Aorta (tissue), 5 donors: ENCODE data around the gene SLC6A12. TPM values are rescaled to one million over a fixed set of nuclear protein-coding genes. Genes with fewer than 3 reads are reported as not detected.

Experiments used
- ATAC-seq: fragments of 200-7000 bp; cut with Tn5 transposase; one replicate; pipeline ENCODE4 v1.9.1; 2022; ENCODE audit warnings: moderate library complexity; ENCODE audit not compliant: low FRiP score
- DNase-seq, 2 donors: peaks; one replicate each; pipeline ENCODE4 v3.0.0-alpha.2; 2020
- H3K27ac ChIP-seq, 2 donors: one replicate each; pipeline ENCODE4 v1.5.1; 2013; ENCODE audit warnings: low read length in 2 of 2, mild to moderate bottlenecking in 2 of 2, moderate library complexity in 2 of 2, control low read depth in 1 of 2, inconsistent platforms in 1 of 2, low read depth in 1 of 2
- H3K27me3 ChIP-seq, 2 donors: one replicate each; pipeline ENCODE4 v1.6.1; 2013; ENCODE audit warnings: control low read depth in 1 of 2, low read length in 1 of 2, mild to moderate bottlenecking in 1 of 2, moderate library complexity in 1 of 2; ENCODE audit not compliant: insufficient read depth in 2 of 2, control insufficient read depth in 1 of 2
- H3K36me3 ChIP-seq, 2 donors: one replicate each; pipeline ENCODE4 v1.6.1; 2013; ENCODE audit warnings: control low read depth in 1 of 2, low read length in 1 of 2, mild to moderate bottlenecking in 1 of 2; ENCODE audit not compliant: insufficient read depth in 2 of 2, control insufficient read depth in 1 of 2
- H3K4me1 ChIP-seq, 2 donors: one replicate each; pipeline ENCODE4 v1.6.1; 2013; ENCODE audit warnings: low read length in 2 of 2, control low read depth in 1 of 2, mild to moderate bottlenecking in 1 of 2, moderate library complexity in 1 of 2; ENCODE audit not compliant: insufficient read depth in 2 of 2, control insufficient read depth in 1 of 2
- H3K4me3 ChIP-seq, 2 donors: one replicate each; pipeline ENCODE4 v1.5.1; 2013; ENCODE audit warnings: low read length in 2 of 2, control low read depth in 1 of 2, mild to moderate bottlenecking in 1 of 2
- H3K9me3 ChIP-seq: one replicate; pipeline ENCODE4 v1.6.1; 2013; ENCODE audit warnings: mild to moderate bottlenecking, low read length; ENCODE audit not compliant: control insufficient read depth
- WGBS, 2 donors: extraction: QIAGEN DNeasy Blood & Tissue Kit; methylation state at CpG; one replicate each; pipeline ENCODE4 v1.1.7; 2013; 5-methylcytosine and 5-hydroxymethylcytosine counted together
- intact Hi-C, 2 donors: fragments of 100-400 bp; cut with DNase I; formaldehyde crosslinking; loops; one replicate each; pipeline versions ENCODE4 v1.14.2 to v1.15.0; 2022
- polyA plus RNA-seq, 2 donors: library from polyadenylated mRNA; stranded (reverse); fragments of 200-250 nt; gene quantifications; one replicate each; pipeline ENCODE4 v1.2.3, GENCODE V29; 2013
- total RNA-seq, 2 donors: library from RNA; stranded (reverse); fragmentation: NEBNext Ultra II Directional; extraction: Animal tissue kit (Norgen Biotek cat#: 25700); gene quantifications; one replicate each; pipeline ENCODE4 v1.2.1, GENCODE V29; 2021
- donor health status: healthy with polysubstance abuse.
- donor health status: Bipolar disorder and iron deficiency.
- donor health status: DM: no; HTN: no; CAD: no.
- donor health status: DM: no; HTN: no; CAD: no.
- donor health status: DM: yes; HTN: yes; CAD: no.

SLC6A12 gene
- total and polyA plus RNA-seq, 4 donors = 0.38 to 2.2 (median 1.3) TPM; not detected in 1

- no peaks in the 10 kb centered on the region for H3K27me3 ChIP-seq
- H3K4me1 ChIP-seq = no peaks in the 10 kb centered on the region
- DNase-seq (no peak), ATAC-seq (no peak)
- intact Hi-C loops = no loop called here
- no peak overlapping the region for H3K27ac ChIP-seq
- 75 to 83% methylated on average over 7 of the region's 7 CpGs for WGBS, 2 donors
- no peak overlapping the region for H3K4me3 ChIP-seq
- H3K36me3 ChIP-seq = no peaks in the 10 kb centered on the region
- no peaks in the 10 kb centered on the region for H3K9me3 ChIP-seq
Observed at GRCh38 chr12:164207-164606, 49.8 kb downstream of the SLC6A12 start.

DNA sequence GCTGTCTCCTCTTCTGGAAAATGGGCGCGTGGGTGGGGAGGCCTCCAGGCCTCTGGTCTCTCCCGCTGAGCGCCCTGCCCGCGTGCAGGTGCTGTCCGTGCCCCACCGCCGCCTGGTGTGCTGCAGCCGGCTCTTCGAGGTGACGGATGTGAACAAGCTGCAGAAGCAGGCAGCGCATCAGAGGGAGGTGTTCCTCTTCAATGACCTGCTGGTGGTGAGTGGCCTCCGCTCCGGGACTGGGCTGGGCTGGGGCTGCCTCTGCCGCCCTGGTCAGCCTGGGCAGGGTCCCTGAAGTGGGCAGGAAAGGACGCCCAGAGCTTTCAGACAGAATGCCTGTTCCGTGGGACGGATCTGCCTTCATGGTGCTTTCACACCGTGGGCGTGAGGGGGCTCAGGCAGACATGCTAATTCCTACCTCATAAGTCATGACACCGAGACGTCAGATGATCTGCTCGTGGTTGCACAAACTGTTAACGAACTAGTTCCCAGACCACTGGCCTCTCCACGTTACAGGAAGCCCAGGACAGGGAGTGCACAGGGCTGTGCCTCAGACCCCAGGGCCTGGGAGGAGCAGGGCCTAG is 50.5 kb downstream of the SLC6A12 start:
- ATAC-seq (no peak), DNase-seq (no peak)
- Histone ChIP-seq H3K9me3 (no peaks in the 10 kb centered on the region), H3K36me3 (no peaks in the 10 kb centered on the region), H3K4me3 (no peak overlapping the region), H3K27me3 (no peaks in the 10 kb centered on the region), H3K27ac (no peak overlapping the region), H3K4me1 (no peaks in the 10 kb centered on the region)
- WGBS, 2 donors = 90% methylated on average over 26 of the region's 26 CpGs
- intact Hi-C loops = no loop called here

DNA sequence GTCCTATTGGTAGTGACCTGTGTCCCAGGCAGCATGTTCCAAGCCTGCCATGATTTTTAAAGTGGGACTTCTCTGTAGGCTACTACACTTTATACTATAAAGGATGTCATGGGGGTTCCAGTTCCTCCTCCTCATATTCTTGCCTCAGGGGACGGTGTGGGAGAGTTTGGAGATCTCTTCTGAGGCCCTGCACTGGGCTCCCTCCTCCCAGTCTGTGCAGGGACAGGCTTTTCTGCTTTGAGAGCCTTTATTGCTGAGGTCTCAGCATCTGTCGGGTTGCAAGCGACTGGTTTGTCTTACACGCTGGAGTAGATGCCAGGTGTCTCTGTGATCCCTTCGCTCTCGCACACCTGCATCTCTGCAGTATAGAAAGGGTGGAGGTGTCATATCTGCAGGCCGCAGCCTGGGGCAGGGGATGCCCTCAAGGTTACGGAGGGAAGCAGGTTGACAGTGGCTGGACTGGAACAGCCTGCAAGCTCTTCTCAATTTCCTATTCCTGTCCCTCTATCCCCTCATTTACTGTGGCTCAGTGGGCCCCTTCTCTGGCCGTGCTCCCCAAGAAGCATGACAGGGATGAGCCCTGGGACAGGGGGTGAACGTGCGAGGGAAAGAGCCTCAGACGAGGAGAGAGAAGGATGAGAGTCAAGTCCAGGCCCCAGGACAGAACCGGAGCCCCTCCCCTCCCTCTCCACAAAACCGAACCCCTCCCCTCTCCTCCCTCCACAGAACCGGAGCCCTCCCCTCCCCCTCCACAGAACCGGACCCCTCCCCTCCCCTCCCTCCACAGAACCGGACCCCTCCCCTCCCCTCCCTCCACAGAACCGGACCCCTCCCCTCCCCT is 51.3 kb downstream of the SLC6A12 start:
- Histone ChIP-seq H3K36me3 (no peaks in the 10 kb centered on the region), H3K4me3 (no peak overlapping the region), H3K27ac (no peak overlapping the region), H3K4me1 (no peaks in the 10 kb centered on the region), H3K27me3 (no peaks in the 10 kb centered on the region), H3K9me3 (no peaks in the 10 kb centered on the region)
- no peak for DNase-seq
- intact Hi-C loops = no loop called here
- ATAC-seq = no peak
- 61 to 78% methylated on average over 16 to 18 of the region's 18 CpGs for WGBS, 2 donors

GRCh38 chr12:161823-162222 is 52.1 kb downstream of the SLC6A12 start:
- no peaks in the 10 kb centered on the region for H3K4me1 ChIP-seq
- WGBS, 2 donors = 87% methylated on average over 8 of the region's 8 CpGs
- H3K36me3 ChIP-seq = no peaks in the 10 kb centered on the region
- ATAC-seq (no peak), DNase-seq (no peak)
- no peak overlapping the region for H3K27ac ChIP-seq
- no peaks in the 10 kb centered on the region for H3K9me3 ChIP-seq
- H3K27me3 ChIP-seq = no peaks in the 10 kb centered on the region
- H3K4me3 ChIP-seq = no peak overlapping the region
- intact Hi-C loops = no loop called here

GRCh38 chr12:160858-161257 is 53.1 kb downstream of the SLC6A12 start:
- Histone ChIP-seq H3K9me3 (no peaks in the 10 kb centered on the region), H3K4me1 (no peaks in the 10 kb centered on the region), H3K36me3 (no peaks in the 10 kb centered on the region), H3K27me3 (no peaks in the 10 kb centered on the region), H3K27ac (no peak overlapping the region), H3K4me3 (no peak overlapping the region)
- 63 to 65% methylated on average over 9 of the region's 9 CpGs for WGBS, 2 donors
- ATAC-seq (no peak), DNase-seq (no peak)
- intact Hi-C loops = no loop called here

DNA sequence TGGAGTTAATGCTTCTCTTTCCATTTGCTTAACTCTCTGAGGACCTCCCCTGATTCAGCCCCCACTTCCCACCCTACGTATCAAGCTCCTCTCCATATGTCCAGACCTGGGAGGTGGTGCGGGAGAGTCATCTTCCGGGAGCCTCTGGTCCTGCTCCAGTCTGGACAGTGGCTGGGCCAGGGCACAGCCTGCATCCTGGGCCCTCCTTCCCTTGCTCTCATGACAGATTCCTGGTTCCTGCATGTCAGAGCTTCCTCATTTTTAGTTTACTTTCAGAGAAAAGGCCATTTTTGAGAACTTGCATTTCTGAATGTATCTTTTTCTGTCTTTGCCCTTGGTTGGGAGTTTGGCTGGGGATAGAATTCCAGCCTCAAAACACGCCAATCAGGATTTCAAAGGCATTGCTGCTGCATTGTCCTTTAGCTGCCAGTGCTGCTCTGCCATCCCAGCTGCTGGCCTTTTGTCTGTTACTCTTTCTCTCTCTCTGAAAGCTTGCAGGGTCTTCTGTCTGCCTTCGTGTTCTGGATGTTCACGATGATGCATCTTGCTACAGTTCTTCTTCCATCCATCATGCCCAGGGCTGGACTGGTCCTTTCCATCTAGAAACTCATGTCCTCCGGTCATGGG is 54.7 kb downstream of the SLC6A12 start:
- Histone ChIP-seq H3K27me3 (no peaks in the 10 kb centered on the region), H3K27ac (no peak overlapping the region), H3K36me3 (no peaks in the 10 kb centered on the region), H3K4me3 (no peak overlapping the region), H3K9me3 (no peaks in the 10 kb centered on the region), H3K4me1 (no peaks in the 10 kb centered on the region)
- no peak for ATAC-seq
- 60 to 66% methylated on average over 7 of the region's 7 CpGs for WGBS, 2 donors
- no peak for DNase-seq
- intact Hi-C loops = no loop called here

DNA sequence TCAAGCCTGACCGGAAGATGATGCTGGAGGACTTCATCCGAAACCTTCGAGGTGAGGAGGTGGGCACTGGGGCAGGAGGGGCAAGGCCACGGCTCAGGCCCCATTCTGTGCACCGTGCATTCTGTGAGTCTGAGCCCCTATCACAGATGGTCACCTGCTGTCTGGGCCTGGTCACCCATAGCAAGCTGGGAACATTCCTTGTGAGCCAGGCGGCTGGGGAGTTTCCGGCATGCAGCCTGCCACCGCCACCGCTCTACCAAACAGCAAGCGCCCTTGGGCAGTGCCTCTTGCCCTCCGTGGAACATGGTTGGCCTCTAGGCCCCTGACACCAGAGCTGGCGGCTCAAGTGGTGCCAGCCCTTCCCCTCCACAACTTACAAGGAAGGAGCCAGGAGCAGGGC is 56.3 kb downstream of the SLC6A12 start:
- ATAC-seq (no peak), DNase-seq (no peak)
- Histone ChIP-seq H3K36me3 (no peaks in the 10 kb centered on the region), H3K27ac (no peak overlapping the region), H3K4me3 (no peak overlapping the region), H3K4me1 (no peaks in the 10 kb centered on the region), H3K27me3 (no peaks in the 10 kb centered on the region), H3K9me3 (no peaks in the 10 kb centered on the region)
- intact Hi-C loops = no loop called here
- WGBS, 2 donors = 91 to 92% methylated on average over 12 of the region's 12 CpGs

DNA sequence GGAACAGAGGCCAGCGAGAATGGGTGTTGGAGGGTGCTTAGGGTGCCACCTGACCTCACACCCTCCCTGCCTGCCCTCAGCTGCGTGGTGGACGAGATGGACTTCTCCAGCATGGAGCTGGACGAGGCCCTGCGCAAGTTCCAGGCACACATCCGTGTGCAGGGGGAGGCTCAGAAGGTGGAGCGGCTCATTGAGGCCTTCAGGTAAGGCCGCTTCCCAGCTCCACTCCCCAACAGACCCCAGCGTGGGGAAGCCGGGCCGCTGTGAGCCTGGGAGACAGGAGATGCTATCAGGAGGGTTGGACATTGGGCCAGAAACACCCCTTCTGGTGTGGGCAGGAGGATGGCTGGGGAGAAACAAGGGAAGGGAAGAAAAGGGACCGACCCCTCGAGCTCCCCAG is 57.0 kb downstream of the SLC6A12 start:
- Histone ChIP-seq H3K27me3 (no peaks in the 10 kb centered on the region), H3K27ac (no peak overlapping the region), H3K36me3 (no peaks in the 10 kb centered on the region), H3K4me3 (no peak overlapping the region), H3K9me3 (no peaks in the 10 kb centered on the region), H3K4me1 (no peaks in the 10 kb centered on the region)
- DNase-seq (no peak), ATAC-seq (no peak)
- 91 to 93% methylated on average over 13 of the region's 13 CpGs for WGBS, 2 donors
- intact Hi-C loops = no loop called here

- H3K9me3 ChIP-seq = no peaks in the 10 kb centered on the region
- H3K4me3 ChIP-seq = no peak overlapping the region
- ATAC-seq = no peak
- no peaks in the 10 kb centered on the region for H3K36me3 ChIP-seq
- no peak for DNase-seq
- H3K27me3 ChIP-seq = no peaks in the 10 kb centered on the region
- WGBS, 2 donors = 76 to 86% methylated on average over 8 of the region's 8 CpGs
- H3K4me1 ChIP-seq = no peaks in the 10 kb centered on the region
- intact Hi-C loops = no loop called here
- H3K27ac ChIP-seq = no peak overlapping the region
Observed at GRCh38 chr12:155646-156045, 58.3 kb downstream of the SLC6A12 start.
